Liver (tissue), 9 donors: ENCODE measurements around the gene NCOR1. TPM values are rescaled to one million over a fixed set of nuclear protein-coding genes. Genes with fewer than 3 reads are reported as not detected.
"Not testable (repeated sequence)": the region's sequence is repeated elsewhere in the genome, so short reads cannot be mapped to it uniquely, and the experiment has no call there.

Source experiments
- DNase-seq: peaks from one replicate; pipeline ENCODE4 v3.0.0-alpha.2; 2017; ENCODE audit warnings: low spot score
- H3K27ac ChIP-seq, 2 donors: one replicate each; pipeline ENCODE4 v1.7.0; 2013; ENCODE audit warnings: inconsistent platforms in 2 of 2, low read length in 2 of 2, control low read depth in 1 of 2, low read depth in 1 of 2, mild to moderate bottlenecking in 1 of 2
- H3K27me3 ChIP-seq, 4 donors: one replicate each; pipeline versions ENCODE4 v1.6.1 to v1.7.0; 2013; ENCODE audit warnings: low read length in 3 of 4, inconsistent platforms in 1 of 4, mild to moderate bottlenecking in 1 of 4, moderate library complexity in 1 of 4; ENCODE audit not compliant: control insufficient read depth in 4 of 4, insufficient read depth in 4 of 4
- H3K36me3 ChIP-seq, 4 donors: one replicate each; pipeline versions ENCODE4 v1.6.1 to v1.7.0; 2013; ENCODE audit warnings: low read length in 3 of 4, mild to moderate bottlenecking in 3 of 4, low read depth in 1 of 4, moderate library complexity in 1 of 4; ENCODE audit not compliant: control insufficient read depth in 4 of 4, insufficient read depth in 3 of 4
- H3K4me1 ChIP-seq, 4 donors: one replicate each; pipeline versions ENCODE4 v1.6.1 to v1.7.0; 2013; ENCODE audit warnings: low read length in 3 of 4, mild to moderate bottlenecking in 3 of 4, moderate library complexity in 1 of 4; ENCODE audit not compliant: control insufficient read depth in 4 of 4, insufficient read depth in 4 of 4
- H3K4me3 ChIP-seq, 3 donors: one replicate each; pipeline versions ENCODE4 v1.6.1 to v1.7.0; 2013; ENCODE audit warnings: low read length in 3 of 3, control low read depth in 1 of 3, low read depth in 1 of 3, mild to moderate bottlenecking in 1 of 3
- H3K9ac ChIP-seq, 2 donors: one replicate each; pipeline ENCODE4 v1.7.0; 2013; ENCODE audit warnings: low read length in 2 of 2, mild to moderate bottlenecking in 2 of 2, moderate library complexity in 2 of 2, control low read depth in 1 of 2, low read depth in 1 of 2
- H3K9me3 ChIP-seq, 4 donors: one replicate each; pipeline versions ENCODE4 v1.6.1 to v1.7.0; 2013; ENCODE audit warnings: low read length in 3 of 4; ENCODE audit not compliant: control insufficient read depth in 4 of 4
- ATF3 ChIP-seq: IDR thresholded peaks from 2 replicates; pipeline ENCODE4 v1.6.1; 2016; ENCODE audit warnings: antibody characterized with exemption
- EGR1 ChIP-seq, 2 donors: IDR thresholded peaks; 2 replicates each; pipeline ENCODE4 v1.6.1; 2016 to 2018; ENCODE audit warnings: antibody characterized with exemption in 2 of 2, low read depth in 2 of 2
- FOXA1 ChIP-seq: IDR thresholded peaks from 2 replicates; pipeline ENCODE4 v1.6.1; 2016; ENCODE audit warnings: antibody characterized with exemption
- FOXA2 ChIP-seq: IDR thresholded peaks from 2 replicates; pipeline ENCODE4 v1.6.1; 2016; ENCODE audit warnings: antibody characterized with exemption
- GABPA ChIP-seq, 2 donors: IDR thresholded peaks in 1 of 2; conservative IDR thresholded peaks in 1 of 2; 2 replicates each; pipeline ENCODE4 v1.6.1; 2016; ENCODE audit warnings: antibody characterized with exemption in 2 of 2, mild to moderate bottlenecking in 1 of 2, moderate library complexity in 1 of 2
- HNF4A ChIP-seq, 2 donors: conservative IDR thresholded peaks; 2 replicates each; pipeline ENCODE4 v1.6.1; 2016; ENCODE audit warnings: antibody characterized with exemption in 2 of 2, mild to moderate bottlenecking in 2 of 2
- HNF4G ChIP-seq: IDR thresholded peaks from 2 replicates; pipeline ENCODE4 v1.6.1; 2016; ENCODE audit warnings: antibody characterized with exemption
- JUND ChIP-seq, 2 donors: IDR thresholded peaks; 2 replicates each; pipeline ENCODE4 v1.6.1; 2016; ENCODE audit warnings: antibody characterized with exemption in 2 of 2
- MAX ChIP-seq: IDR thresholded peaks from 2 replicates; pipeline ENCODE4 v1.6.1; 2016; ENCODE audit warnings: antibody characterized with exemption
- NR2F2 ChIP-seq: IDR thresholded peaks from 2 replicates; pipeline ENCODE4 v1.6.1; 2016; ENCODE audit warnings: antibody characterized with exemption
- RAD21 ChIP-seq, 2 donors: IDR thresholded peaks; 2 replicates each; pipeline ENCODE4 v1.6.1; 2016; ENCODE audit warnings: antibody characterized with exemption in 2 of 2, mild to moderate bottlenecking in 2 of 2
- RXRA ChIP-seq, 2 donors: IDR thresholded peaks; 2 replicates each; pipeline ENCODE4 v1.6.1; 2017 to 2018; ENCODE audit warnings: antibody characterized with exemption in 2 of 2, mild to moderate bottlenecking in 1 of 2
- SP1 ChIP-seq: IDR thresholded peaks from 2 replicates; pipeline ENCODE4 v1.6.1; 2018; ENCODE audit warnings: antibody characterized with exemption, mild to moderate bottlenecking
- TAF1 ChIP-seq: conservative IDR thresholded peaks from 2 replicates; pipeline ENCODE4 v1.6.1; 2016; ENCODE audit warnings: antibody characterized with exemption, mild to moderate bottlenecking
- YY1 ChIP-seq: IDR thresholded peaks from 2 replicates; pipeline ENCODE4 v1.6.1; 2016; ENCODE audit warnings: antibody characterized with exemption, mild to moderate bottlenecking
- WGBS: extraction: QIAGEN DNeasy Blood & Tissue Kit; methylation state at CpG from one replicate; pipeline ENCODE4 v1.1.7; 2013; 5-methylcytosine and 5-hydroxymethylcytosine counted together
- polyA plus RNA-seq, 2 donors: library from polyadenylated mRNA; stranded (reverse) in 1 of 2; unstranded in 1 of 2; fragments of 200-250 nt in 1 of 2; fragments of >200 nt in 1 of 2; fragmentation: Nextera tagmentation in 1 of 2; extraction: Ambion mirVana in 1 of 2; gene quantifications; one replicate each; pipeline versions ENCODE4 v1.2.1 to v1.2.3, GENCODE V29; 2013 to 2015
- total RNA-seq, 2 donors: library from RNA; depleted of rRNA; stranded (reverse); fragments of >200 nt; gene quantifications; one replicate each; pipeline ENCODE4 v1.2.3, GENCODE V29; 2014
- TF ChIP-seq, protein P1 (sequence below): IDR thresholded peaks from 2 replicates; pipeline ENCODE4 v1.6.1; 2016; ENCODE audit warnings: antibody characterized with exemption
- TF ChIP-seq, protein P2 (sequence below): fragments of 150-350 bp; IDR thresholded peaks from 2 replicates; pipeline ENCODE4 v1.5.1; 2017; ENCODE audit warnings: improper control_type of control experiment, low read depth, low read length; ENCODE audit not compliant: missing input control
- TF ChIP-seq, protein P3 (sequence below): IDR thresholded peaks from 2 replicates; pipeline ENCODE4 v1.6.1; 2016; ENCODE audit warnings: antibody characterized with exemption, mild to moderate bottlenecking
- donor health status: healthy.
- donor health status: healthy.
- donor health status: healthy.
- donor health status: healthy.
- donor health status: healthy.

The NCOR1 gene
- total and polyA plus RNA-seq, 4 donors = 23.6 to 94.8 (median 77.0) TPM

DNA sequence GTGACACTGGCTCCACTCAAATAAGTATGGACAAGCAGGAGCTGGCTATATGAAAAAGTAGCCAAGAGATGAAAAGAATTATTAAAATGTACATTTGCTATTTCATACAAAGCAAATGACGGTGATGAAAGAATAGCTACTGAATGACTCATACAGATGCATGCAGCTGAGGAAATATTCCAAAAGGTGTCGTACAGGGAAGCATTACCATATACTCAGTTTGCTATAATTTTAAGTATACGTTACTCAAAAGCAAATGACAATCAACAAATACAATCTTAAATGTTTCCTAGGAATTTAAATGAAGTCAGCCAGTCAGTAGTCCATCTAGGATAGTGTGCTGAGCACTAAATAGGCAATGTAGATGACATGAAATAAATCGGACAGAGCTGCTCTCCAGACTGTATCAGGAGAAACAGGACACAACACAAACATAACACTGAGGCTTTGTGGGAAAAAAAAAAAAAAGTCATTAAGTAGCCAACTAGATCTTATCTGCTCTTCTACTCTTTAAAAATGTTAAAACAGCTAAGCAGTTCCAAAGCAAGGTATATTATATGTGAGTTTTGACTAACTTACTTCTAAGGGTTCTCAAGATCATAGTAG, 65.0 kb downstream of the NCOR1 start:
- Histone ChIP-seq H3K9me3 (no peaks in the 10 kb centered on the region), H3K27ac (no peak overlapping the region), H3K9ac (no peak overlapping the region), H3K4me1 (peaks cover 0 to 13% (median 4%) of the 10 kb centered on the region in 4 donors), H3K27me3 (no peaks in the 10 kb centered on the region), H3K4me3 (no peak overlapping the region), H3K36me3 (peaks cover 1 to 21% (median 15%) of the 10 kb centered on the region in 4 donors)
- WGBS = 95% methylated on average over 4 of the region's 4 CpGs
- no peak for TF ChIP-seq ATF3
- TF ChIP-seq HNF4G = no peak
- peak in 1 of 2 donors; percentile 20 for TF ChIP-seq JUND (IDR thresholded peaks at IDR 0.05)
- DNase-seq = no peak

DNA sequence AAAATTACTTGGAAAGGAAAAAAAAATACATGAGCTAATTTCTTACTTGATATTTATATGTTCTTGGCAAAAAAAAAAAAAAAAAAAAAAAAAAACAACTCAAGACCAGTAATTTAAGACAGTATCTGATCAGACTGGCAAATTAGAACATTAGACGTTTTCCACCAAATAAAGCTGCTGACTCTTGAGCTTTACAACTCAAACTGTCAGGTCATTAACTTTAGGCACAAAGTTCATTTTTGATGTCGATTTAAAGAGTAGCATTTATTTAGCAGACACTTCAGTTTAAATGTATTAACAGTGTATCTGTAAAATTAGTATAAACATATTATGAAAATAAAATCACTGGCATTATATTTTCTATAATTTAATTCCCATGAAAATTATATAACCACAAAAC, 66.7 kb downstream of the NCOR1 start:
- H3K4me3 ChIP-seq = no peak overlapping the region
- WGBS = 34% methylated on average over 2 of the region's 2 CpGs
- peaks cover 0 to 12% (median 4%) of the 10 kb centered on the region in 4 donors for H3K4me1 ChIP-seq
- peak overlapping the region in 1 of 2 donors; percentile 2 for H3K27ac ChIP-seq
- H3K36me3 ChIP-seq = peaks cover 0 to 24% (median 16%) of the 10 kb centered on the region in 4 donors
- H3K9me3 ChIP-seq = no peaks in the 10 kb centered on the region
- DNase-seq = no peak
- H3K27me3 ChIP-seq = no peaks in the 10 kb centered on the region
- no peak overlapping the region for H3K9ac ChIP-seq
- TF ChIP-seq SP1 (no peak), GABPA (IDR thresholded peaks at IDR 0.05 in 1 of 2, conservative IDR thresholded peaks at IDR 0.05 in 1 of 2) (no peak), MAX (no peak), NR2F2 (no peak), YY1 (no peak), TAF1 (no peak), ATF3 (no peak), HNF4G (peak; percentile 30), FOXA2 (no peak), FOXA1 (no peak), RAD21 (IDR thresholded peaks at IDR 0.05) (no peak), HNF4A (conservative IDR thresholded peaks at IDR 0.05) (peak; percentile 70 to 74), EGR1 (IDR thresholded peaks at IDR 0.05; ENCODE audit: low read depth in 2 of 2) (no peak), RXRA (IDR thresholded peaks at IDR 0.05) (peak; percentile 38 to 49), JUND (IDR thresholded peaks at IDR 0.05) (no peak)
- TF ChIP-seq, protein P1, sequence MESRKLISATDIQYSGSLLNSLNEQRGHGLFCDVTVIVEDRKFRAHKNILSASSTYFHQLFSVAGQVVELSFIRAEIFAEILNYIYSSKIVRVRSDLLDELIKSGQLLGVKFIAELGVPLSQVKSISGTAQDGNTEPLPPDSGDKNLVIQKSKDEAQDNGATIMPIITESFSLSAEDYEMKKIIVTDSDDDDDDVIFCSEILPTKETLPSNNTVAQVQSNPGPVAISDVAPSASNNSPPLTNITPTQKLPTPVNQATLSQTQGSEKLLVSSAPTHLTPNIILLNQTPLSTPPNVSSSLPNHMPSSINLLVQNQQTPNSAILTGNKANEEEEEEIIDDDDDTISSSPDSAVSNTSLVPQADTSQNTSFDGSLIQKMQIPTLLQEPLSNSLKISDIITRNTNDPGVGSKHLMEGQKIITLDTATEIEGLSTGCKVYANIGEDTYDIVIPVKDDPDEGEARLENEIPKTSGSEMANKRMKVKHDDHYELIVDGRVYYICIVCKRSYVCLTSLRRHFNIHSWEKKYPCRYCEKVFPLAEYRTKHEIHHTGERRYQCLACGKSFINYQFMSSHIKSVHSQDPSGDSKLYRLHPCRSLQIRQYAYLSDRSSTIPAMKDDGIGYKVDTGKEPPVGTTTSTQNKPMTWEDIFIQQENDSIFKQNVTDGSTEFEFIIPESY = no peak
- TF ChIP-seq, protein P2, sequence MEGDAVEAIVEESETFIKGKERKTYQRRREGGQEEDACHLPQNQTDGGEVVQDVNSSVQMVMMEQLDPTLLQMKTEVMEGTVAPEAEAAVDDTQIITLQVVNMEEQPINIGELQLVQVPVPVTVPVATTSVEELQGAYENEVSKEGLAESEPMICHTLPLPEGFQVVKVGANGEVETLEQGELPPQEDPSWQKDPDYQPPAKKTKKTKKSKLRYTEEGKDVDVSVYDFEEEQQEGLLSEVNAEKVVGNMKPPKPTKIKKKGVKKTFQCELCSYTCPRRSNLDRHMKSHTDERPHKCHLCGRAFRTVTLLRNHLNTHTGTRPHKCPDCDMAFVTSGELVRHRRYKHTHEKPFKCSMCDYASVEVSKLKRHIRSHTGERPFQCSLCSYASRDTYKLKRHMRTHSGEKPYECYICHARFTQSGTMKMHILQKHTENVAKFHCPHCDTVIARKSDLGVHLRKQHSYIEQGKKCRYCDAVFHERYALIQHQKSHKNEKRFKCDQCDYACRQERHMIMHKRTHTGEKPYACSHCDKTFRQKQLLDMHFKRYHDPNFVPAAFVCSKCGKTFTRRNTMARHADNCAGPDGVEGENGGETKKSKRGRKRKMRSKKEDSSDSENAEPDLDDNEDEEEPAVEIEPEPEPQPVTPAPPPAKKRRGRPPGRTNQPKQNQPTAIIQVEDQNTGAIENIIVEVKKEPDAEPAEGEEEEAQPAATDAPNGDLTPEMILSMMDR = no peak
- TF ChIP-seq, protein P3, sequence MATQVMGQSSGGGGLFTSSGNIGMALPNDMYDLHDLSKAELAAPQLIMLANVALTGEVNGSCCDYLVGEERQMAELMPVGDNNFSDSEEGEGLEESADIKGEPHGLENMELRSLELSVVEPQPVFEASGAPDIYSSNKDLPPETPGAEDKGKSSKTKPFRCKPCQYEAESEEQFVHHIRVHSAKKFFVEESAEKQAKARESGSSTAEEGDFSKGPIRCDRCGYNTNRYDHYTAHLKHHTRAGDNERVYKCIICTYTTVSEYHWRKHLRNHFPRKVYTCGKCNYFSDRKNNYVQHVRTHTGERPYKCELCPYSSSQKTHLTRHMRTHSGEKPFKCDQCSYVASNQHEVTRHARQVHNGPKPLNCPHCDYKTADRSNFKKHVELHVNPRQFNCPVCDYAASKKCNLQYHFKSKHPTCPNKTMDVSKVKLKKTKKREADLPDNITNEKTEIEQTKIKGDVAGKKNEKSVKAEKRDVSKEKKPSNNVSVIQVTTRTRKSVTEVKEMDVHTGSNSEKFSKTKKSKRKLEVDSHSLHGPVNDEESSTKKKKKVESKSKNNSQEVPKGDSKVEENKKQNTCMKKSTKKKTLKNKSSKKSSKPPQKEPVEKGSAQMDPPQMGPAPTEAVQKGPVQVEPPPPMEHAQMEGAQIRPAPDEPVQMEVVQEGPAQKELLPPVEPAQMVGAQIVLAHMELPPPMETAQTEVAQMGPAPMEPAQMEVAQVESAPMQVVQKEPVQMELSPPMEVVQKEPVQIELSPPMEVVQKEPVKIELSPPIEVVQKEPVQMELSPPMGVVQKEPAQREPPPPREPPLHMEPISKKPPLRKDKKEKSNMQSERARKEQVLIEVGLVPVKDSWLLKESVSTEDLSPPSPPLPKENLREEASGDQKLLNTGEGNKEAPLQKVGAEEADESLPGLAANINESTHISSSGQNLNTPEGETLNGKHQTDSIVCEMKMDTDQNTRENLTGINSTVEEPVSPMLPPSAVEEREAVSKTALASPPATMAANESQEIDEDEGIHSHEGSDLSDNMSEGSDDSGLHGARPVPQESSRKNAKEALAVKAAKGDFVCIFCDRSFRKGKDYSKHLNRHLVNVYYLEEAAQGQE = no peak

DNA sequence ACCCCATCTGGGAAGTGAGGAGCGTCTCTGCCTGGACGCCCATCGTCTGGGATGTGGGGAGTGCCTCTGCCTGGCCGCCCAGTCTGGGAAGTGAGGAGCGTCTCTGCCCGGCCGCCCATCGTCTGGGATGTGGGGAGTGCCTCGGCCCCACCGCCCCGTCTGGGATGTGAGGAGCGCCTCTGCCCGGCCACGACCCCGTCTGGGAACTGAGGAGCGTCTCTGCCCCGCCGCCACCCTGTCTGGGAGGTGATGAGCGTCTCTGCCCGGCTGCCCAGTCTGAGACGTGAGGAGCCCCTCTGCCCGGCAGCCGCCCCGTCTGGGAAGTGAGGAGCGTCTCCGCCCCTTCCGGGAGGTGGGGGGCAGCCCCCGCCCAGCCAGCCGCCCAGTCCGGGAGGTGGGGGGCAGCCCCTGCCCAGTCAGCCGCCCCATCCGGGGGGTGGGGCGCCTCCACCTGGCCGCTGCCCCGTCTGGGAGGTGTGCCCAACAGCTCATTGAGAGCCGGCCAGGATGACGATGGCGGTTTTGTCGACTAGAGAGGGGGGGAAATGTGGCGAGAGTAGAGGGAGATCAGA, 69.9 kb downstream of the NCOR1 start:
- DNase-seq, H3K27me3 ChIP-seq, H3K4me3 ChIP-seq, H3K9ac ChIP-seq, H3K27ac ChIP-seq, H3K9me3 ChIP-seq: not testable (repeated sequence)
- whole genome bisulfite sequencing = 94% methylated on average over 40 of the region's 40 CpGs
- Histone ChIP-seq H3K4me1 (peaks cover 2 to 25% (median 15%) of the 10 kb centered on the region in 4 donors), H3K36me3 (peaks cover 3 to 15% (median 10%) of the 10 kb centered on the region in 4 donors)
